NCI-H2107 treated with DMSO at 0.1 percent for 48 hours (cell line): ENCODE measurements around the gene CACNA1B.
"Not testable (repeated sequence)": the region's sequence is repeated elsewhere in the genome, so short reads cannot be mapped to it uniquely, and the experiment has no call there.

Source experiments
- DNase-seq: peaks from one replicate; lab custom pipeline; 2025; ENCODE audit not compliant: unreplicated experiment; lab: John Stamatoyannopoulos, UW

CACNA1B gene

DNA sequence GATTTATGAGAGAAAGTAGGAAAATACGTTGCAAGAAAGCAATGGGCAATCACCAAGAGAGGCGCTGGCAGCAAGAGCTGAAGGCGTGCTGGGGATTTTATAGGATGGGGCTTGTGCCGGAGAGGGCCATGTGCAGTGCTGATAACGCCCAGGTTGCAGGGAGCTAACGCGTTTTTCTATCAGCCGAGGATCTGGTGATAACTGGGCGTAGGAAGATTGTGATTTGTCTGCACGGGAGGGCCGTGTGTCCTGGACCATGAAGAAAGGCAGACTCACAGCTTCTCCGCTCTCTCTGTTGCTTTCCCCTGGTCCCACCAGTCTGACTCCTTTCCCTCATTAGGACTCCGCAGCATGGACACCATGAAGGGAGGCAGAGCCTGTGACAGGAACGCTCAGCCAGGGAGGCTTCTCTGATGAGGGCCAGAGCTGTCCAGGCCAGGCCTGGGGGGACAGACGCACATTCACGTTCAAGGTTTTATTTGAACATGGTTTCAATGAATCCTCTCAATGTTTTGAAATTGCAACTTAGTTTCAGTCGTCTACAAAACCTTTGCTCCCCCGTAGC, 11.9 kb upstream of the CACNA1B start:
- no peak for DNase-seq

DNA sequence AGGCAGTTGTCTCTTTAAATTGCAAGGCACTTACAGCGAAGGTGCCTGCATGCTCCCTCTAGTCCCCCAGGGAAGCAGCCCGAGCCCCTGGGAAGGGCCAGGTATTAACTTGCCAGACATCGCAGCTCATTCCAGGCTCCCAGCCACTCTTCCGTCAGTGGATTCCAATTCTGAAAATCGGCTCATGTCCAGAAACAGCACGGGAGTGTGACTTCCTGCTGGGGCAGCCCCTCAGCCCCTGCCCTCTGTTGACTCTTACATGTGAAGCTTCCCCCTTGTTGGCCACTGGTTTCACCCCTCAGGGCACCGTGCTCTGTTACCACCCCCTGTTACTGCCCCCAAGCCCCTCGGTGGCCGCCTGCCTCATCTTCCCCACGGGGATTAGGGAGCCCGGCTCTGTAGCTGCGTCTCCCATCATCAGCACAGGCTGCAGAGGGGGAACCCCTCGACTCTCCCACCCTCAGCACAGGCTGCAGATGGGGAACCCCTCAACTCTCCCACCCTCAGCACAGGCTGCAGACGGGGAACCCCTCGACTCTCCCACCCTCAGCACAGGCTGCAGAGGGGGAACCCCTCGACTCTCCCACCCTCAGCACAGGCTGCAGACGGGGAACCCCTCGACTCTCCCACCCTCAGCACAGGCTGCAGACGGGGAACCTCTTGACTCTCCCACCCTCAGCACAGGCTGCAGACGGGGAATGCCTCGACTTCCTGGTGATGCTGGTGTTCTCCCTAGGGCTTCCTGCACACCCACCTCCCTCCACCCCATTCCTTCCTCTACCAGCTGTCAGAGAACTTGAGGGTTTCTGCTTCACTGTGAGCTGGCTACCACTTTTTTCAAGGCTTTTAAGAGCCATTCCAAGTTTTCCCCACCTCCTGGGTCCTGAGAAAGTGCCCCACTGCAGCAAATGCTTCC, 11.1 kb upstream of the CACNA1B start:
- DNase-seq = no peak

DNA sequence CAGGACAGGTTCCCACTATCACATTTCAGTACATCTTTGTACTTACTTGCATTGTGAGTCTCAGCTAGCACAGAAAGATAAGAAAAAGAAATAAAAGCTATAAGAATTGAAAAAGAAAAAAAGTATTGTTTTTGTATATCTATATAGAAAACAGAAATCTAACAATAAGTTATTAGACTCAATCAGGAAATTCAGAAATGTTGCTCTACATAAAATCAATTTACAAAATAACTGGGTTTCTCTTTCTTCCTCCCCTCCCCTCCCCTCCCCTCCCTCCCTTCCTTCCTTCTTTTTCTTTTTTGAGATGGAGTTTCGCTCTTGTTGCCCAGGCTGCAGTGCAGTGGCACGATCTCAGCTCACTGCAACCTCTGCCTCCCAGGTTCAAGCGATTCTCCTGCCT, 7.2 kb upstream of the CACNA1B start:
- no peak for DNase-seq

DNA sequence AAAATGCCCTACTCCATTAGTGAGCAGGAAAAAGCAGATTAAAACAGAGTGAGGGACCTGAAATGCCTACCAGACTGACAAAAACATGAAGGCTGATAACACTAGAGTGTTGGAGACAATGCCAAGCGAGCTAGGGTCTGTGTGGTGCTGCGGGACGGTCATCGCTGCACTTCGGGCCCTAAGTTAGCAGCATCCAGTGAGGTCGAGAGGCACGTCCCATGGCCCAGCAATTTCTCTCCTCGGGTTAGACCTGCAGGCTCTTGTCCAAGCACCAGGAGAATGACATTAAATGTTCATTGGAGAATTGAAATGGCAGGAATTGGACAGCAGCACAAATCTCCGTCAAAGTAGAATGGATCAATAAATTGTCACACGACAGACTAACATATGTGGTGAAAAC, 5.3 kb upstream of the CACNA1B start:
- DNase-seq = no peak

DNA sequence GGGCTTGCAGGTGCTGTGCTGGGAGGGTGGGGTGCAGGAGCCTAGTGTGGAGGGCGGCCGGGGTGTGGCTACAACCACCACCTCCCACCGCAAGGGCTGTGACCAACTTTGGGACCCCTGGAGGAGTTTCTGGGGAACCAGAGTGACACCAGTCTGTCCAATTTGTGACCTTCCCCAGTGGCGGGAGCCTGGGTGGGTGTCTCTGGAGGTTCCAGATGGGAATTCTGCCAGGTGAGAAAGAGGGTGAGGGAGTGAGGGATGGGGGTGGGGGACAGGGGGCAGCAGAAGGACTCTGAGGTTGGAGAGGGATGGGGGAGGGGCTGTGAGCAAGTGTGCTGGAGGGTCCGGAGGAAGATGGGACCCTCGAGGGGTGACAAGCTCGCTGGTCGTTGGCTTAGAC, 4.2 kb upstream of the CACNA1B start:
- no peak for DNase-seq

DNA sequence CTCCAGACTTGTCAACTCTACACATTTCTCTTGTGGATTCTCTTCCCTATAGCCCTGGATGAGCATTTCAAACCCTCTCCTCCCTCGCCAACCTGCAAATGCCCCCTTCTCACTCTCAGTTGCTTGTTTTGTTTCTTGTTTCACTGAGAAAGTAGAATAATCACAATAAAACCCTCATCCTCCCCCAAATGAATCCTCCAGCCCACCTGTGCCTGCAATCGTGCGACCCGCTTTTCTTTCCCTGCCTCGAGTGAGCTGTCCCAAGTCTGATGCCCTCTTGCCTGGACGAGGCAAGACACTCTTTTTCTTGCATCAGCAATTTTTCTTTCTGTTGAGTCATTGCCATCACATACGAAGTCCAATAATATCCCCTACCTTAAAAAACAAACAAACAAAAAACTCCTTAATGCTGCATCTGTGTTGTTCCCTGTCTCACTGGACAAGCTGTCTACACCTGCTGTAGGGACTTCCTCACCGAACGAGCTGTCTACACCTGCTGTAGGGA, 3.7 kb upstream of the CACNA1B start:
- DNase-seq = no peak

DNA sequence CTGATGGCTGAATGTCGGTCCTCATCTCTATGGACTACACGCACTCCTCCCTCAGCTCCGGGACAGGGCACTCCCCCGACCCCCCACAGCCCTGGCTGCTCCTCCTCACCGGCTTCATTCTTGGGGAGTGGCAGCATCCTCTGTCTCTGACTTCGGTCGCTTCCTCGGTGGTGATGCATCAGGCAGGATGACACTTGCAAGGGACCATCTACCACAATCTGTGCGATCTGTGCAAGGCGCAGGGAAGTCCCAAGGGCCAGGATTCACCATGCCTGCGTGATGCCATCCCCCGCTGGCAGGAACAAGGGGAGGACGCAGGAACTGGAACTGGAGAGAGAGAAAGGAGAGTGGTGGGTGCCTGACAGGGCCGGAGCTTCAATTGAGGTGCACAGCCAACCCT, 2.2 kb upstream of the CACNA1B start:
- DNase-seq = no peak

DNA sequence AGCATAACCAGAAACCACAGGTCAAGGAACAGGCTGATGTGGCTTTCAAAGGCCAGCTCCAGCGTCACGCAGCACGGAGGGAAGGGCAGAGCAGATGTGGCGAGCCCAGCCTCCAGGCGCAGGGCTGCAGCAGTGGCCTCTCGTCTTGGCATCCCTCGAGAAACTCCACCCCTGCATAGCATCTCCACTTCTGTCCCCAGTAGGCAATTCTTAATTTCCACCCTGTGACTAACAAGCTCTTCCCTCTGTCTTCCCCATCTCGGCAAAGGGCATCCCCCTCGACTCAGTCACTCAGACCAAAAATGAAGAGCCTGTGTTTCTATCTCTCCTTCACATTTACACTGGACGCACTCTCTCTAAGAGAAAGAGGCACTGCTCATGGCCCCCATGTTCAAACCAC, 1.7 kb upstream of the CACNA1B start:
- DNase-seq = no peak

DNA sequence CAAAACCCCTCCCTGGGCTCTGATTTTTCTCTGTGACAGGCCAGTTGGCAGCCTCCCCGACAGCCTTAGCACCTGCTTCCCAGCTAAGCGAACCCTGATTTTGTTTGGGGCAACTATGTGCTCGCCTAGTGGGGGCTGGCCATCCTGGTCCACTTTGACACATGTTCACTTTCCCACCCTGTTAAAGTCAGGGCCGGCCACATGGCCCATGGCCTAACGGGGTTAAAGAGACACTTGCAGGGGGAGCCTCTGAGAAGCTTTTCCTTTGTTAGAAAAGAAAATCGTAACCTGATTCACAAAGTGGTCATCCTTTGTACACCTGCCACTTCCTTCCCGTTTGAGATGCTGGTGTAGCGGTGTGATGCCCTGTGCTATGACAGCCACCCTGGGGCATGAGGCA, 1.3 kb upstream of the CACNA1B start:
- DNase-seq = no peak

DNA sequence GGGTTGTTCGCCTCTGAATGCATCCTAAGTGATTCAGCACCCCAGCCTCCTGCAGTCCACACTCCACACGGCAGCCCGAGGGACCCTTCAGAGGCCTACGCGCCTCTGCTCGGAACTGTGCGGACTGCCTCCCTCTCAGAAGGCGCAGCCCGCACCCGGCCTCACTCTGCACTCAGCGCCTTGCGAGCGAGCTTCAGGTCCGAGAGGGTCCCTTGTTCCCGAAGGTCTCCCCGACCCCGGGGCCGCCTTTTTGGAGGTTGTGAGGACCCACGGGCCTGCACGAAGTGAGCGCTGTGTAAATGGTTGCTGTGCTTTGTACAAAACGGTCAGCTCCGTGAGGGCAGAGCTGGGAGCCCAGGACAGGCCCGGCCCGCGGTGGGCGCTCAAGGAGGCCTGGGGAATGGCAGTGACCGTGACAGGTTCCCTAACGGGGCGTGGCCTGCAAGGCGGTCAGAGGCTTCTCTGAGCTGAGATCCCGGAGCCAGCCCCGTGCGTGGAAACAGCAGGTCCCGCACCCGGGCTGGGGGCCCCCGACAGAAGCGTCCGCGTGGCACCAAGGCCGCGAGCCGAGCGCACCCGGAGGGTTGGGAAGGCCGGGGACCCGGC, 698 bp upstream of the CACNA1B start:
- DNase-seq = no peak

DNA sequence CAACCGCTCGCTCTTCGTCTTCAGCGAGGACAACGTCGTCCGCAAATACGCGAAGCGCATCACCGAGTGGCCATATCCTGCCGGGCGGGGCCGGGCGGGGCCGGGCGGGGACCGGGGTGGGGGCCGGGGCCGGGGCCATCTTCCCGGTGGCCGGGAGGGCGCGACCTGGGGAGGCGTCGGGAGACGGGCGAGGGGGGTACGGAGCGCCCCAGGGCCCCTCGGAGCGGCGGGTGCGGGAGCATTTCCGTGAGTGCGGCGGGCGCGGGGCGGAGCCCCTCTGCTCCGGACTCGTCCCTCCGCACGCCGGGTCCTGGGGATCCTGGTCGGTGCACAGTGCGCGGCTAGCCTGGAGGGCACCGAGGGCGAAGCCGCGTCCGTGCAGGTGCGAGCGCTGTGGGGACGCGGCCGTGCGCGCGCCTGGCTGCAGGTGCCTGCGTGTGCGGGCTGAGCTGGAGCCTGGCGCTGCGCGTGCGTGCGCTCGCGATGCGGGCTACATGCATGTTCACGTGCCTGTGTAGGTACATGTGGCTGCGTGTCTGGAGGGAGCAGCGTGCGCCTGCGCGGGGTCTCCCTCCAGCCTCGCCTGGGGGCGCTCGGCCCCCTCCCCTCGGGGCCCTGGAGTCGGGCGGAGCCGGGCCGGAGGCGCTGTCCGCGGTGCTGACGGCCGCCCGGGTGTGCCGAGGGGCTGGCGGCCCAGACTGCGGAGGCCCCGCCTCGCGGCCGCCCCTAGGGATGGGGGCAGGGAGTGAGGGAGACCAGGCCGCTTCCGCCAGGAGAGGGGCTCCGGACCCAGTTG, 762 bp downstream of the CACNA1B start:
- DNase-seq = no peak

DNA sequence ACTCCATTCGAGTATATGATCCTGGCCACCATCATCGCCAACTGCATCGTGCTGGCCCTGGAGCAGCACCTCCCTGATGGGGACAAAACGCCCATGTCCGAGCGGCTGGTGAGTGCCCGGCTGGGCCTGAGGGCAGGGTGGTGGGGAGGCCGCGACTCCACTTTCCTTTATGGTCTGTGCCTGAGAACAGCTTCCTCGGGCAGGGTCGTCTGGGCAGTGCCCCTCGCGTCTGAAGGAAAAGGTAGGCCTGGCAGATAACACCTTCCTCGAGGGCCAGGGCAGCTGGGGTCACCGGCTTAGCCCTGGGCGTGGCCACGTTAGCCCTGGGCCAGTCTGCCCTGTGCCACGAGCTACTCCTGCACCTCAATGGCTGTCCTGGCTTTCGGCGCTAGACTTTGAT, 1.5 kb downstream of the CACNA1B start:
- DNase-seq = no peak

DNA sequence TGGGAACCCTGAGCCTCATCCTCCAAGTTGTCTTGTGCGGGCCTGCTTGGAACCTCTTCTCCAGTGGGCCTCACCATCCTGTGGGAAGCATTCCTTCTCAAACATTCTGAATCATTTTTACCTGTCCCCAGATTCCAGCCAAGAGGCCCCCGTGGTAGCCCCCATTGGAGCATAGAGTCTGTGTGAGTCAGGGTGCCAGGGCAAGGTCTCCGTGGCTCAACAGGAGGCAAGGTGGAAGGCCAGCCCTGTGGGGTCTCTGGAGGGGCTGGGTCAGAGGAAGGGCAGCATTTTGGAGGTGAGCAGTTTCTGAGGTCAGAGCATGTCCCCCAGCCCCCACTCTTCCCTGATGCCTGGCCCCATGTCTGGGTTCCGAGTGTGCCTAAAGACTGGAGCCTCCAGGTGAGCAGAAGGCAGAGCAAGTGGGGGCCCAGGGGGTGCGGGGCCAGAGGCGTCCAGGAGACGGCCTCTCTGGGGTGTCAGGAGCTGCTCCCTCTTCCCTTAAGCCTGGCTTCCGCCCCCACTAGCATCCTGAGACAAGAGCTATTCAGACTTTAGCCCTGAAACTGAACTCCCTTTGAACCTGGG, 2.1 kb downstream of the CACNA1B start:
- no peak for DNase-seq

DNA sequence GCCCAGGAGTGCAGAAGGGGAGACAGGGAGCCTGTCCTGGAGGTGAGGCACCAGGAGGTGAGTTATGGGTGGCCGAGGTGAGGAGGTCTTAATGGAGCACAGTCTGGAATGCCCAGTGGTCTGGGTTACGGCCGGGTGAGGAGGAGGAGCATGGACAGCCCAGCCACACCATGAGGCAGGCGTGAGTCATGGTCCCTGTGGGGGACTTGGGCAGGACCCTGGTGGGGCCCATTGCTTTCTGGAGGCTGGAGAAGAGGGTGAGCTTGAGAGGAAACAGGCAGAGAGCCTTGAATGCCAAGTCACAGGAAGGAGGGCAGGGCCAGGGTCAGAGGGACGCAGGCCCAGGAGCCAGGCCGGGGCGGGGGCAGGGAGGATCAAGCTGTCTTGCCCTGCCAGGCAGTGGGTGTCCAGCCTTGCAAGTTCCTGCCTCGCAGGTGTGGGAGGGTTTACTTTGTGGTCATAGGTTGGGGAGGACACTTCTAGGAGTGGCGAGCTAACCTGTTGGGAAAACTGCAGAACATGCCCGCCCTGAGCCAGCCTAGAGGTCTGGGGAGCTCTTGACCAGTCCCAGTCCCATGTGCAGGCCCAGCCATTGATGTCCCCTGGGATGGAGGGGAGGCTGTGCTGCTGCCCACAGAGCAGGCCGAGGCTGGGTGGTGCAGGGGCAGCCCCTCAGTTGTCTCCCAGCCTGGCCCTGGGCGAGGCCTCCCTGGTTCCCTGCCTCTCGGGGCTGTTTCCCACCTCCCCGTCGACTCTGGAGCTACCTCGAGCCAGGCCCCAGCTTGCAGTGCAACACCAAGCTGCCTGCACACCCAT, 2.8 kb downstream of the CACNA1B start:
- DNase-seq = no peak

DNA sequence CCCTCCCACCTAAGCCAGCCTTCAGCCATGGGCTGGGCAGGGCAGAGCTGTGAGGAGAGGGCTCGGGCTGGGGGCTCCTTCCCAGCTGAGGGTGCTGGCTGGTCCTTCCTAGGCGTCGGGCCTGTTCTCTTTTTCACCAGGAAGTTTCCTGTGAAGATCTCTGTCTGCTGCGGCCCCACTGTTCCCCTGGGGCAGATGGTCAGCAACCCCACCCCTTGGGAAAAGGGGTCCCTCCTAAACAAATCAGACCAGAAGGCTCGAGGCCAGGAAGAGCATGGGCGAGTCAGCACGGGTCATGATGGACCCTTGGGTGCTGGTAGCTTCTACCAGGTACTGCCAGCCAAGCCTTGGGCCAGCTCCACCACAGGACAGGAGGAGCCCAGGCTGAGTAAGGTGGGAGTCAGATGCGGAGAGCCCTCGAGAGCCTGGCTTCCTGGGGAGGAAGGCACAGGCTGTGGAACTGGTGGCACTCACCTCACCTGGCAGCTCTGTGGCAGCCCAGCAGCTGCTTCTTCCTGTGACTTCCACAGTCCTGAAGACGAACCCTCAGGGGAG, 3.5 kb downstream of the CACNA1B start:
- no peak for DNase-seq

DNA sequence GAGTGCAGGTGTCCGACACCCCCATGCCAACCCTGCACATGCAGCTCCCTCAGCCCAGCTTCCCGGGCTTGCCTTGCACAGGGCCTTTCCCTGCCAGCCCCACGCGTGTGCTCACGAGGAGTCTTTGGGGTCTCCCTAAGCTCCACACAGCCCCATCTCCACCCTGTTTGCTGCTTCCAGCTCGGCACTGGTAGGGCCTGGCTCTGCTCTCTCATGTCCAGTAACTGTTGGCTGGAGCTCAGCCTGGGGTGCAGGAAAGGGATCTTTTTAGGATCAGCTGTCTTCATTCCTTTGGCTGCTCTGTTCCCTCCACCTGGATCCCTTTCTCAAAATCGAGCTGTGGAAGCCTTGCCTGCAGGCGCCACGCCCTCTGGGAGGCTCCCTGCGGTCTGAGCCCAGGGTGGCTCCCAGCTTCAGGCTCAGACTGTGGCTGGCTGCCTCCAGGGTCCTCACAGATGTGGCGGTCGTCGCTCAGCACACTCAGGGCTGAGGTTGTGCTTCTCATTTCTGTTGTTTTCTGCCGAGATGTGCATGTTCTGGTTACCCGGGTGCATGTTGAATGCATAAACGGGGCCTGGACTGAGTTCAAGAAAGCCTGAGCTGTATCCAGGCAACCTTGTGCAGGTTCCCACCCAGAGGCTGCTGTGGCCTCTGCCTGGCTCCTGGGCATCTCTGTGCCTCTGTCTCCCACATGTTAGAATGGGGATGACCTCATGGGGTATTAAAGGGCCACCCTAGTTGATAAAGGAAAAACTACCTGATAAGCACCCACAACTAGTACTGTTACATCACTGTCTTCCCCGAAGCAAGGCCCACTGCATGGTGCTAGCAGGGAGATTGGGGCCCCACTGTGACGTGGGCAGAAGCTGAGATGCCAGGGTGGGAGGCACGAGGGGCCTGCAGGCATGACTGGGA, 4.3 kb downstream of the CACNA1B start:
- DNase-seq = peak; percentile 10

DNA sequence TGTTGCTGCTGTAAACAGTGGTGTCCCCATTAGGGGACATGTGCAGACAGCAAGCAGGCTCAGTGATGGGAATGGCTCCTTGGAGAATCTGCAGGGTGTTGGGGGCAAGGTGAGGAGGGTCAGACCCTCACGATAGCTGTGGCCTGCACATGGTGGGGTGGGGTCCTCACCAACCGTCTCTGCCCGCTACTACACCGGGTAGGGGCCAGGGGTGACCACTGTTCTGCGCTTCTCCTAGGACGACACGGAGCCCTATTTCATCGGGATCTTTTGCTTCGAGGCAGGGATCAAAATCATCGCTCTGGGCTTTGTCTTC, 4.9 kb downstream of the CACNA1B start:
- no peak for DNase-seq

DNA sequence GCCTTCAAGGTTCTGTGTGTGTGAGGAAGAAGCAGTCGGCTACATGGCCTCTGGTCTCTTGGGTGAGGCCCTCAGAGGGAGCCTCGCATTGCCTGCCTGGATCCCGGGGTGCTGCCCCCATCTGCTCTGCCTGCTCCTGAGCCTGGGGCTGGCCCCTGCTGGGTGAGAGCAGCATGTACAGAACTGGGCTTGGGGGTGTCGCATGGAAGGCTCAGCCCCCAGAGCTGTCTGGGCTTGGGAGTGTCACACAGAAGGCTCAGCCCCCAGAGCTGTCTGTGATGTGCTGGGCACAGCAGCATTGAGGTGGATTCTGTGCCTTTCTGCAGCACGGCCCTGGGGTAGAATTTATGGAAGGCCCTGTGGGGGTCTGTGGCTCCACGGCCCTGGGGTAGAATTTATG, 6.4 kb downstream of the CACNA1B start:
- not testable (repeated sequence) for DNase-seq

DNA sequence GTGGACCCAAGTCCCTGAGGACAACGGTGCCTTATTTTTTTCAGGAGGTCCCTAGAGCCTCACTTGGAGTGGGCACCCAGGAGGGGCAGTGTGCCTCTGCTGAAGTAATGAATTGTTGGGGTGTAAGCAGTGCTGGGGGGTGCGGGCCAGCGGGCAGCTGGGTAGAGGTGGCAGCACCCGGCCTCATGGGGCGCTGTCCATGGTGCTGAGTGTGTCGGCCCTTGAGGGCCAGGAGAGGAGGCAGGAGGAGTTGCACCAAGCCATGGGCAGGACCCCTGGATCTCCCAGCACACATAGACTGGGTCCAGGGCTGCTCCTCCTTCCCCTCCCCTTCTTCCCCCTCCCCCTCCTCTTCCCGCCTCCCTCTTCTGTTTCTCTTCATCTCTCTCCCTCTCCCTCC, 7.0 kb downstream of the CACNA1B start:
- not testable (repeated sequence) for DNase-seq
